Stimulated activated CD4-positive, alpha-beta T cell treated with anti-CD3 and anti-CD28 coated beads, Interleukin-1b, Interleukin-23, amount 100 ng/mL, for 24 hours (primary cell): ENCODE results near the gene TEX26.
"Not testable (repeated sequence)": the region's sequence is repeated elsewhere in the genome, so short reads cannot be mapped to it uniquely, and the experiment has no call there.

Source experiments
- DNase-seq, 4 experiments: peaks; one replicate each; pipeline ENCODE4 v3.0.0-alpha.2; 2020; ENCODE audit warnings: low read depth in 4 of 4, low spot score in 1 of 4

The TEX26 gene

DNA sequence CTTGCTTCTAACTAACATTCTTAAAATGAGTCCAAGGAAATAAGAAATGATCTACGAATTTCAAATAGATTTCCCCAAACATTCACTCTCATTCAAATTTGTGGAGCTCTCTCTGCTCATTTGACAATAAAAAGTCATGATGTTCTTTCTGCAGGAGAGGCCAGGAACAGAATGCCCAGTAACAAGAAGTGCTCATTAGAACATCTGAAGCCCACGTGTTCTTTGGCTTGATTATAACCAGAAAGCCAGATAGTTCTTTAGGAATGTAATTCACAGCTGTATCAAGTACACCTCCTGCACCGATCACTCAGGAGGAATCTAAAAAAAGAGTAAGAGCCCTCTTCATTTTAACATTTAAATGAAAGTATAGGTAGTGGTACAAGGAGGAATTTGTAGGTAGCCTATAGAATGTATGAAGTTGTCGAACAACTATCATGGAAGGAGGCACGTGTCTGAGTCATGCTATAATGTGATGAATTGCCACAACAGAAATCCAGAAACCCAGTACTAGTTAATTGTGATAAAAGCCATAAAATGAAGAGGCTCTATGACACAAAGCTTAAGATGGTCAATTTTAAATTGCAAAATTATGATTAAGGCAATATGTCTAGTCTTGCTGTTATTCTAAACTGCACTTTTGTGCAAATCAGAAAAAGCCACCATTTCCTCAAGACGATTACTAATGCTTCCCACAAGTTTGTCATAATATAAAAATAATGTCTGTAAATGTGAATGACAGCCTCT lies 13.6 kb upstream of the TEX26 start:
- DNase-seq, result no peak

DNA sequence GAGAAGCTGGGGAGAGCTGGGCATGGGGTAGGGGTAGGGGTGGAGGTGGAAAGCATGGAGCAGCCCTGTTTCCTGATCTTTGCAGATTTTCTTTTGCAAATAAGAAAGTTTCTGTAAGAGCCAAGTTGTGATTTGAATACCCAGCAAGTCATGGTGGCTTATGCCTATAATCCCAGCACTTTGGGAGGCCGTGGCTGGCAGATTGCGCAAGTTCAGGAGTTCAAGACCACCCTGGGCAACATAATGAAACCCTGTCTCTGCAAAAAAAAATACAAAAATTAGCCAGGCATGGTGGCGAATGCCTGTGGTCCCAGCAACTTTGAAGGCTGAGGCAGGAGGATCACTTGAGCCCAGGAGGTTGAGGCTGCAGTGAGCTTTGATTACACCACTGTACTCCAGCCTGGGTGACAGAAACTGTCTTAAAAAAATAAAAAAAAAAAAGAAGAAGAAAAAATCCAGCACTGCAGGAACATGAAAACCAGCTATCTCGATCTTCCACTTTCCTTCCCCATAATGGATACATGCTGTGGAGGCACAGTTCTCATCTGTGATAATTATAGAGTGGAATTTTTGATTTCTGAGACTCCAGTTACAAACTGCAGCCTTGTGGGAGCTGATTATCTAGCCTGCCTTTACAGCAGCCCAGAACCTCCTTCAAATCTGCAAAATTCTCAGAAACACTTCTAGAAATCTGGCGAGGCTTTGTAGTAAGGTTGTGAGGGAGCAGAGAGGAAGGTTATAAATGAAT lies 12.1 kb upstream of the TEX26 start:
- no peak for DNase-seq

DNA sequence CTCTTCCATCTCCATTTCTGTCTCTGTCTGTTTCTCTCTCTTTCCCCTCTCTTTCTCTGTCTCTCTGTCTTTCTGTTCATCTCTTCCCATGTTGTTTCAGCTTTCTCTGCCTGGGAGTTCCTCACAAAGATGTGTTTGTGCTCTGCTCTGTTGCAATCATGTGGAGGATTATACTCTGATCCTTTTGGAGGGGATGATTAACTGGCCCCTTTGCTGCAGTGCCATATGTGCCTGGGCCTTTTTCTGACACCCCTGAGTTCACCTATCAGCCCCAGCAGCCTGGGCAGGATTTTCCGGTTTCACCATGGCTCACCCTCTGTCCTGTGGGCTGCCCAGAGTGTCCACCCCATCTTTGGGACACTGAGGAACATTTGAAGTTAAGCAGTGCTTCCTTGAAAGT lies 9.0 kb upstream of the TEX26 start:
- DNase-seq, result no peak

DNA sequence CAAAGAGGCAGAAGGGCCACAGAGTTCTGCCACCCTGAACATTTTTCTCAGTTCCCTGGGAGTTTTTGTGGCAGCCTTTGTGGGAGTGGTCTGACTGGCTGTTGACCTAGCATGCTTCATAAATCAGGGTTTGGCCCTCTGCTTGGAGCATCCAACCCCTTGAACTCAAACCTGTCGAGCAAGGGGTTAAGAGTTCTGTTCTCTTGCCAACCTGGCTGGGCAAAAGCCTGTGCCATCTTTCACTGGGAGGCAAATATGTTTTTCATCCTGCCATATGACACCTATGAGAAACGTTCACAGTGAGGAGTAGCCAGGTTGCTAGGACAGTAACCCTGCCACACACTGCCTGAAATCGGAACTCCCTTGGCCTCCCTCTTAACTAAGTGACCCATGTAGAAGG lies 7.7 kb upstream of the TEX26 start:
- DNase-seq, result no peak

DNA sequence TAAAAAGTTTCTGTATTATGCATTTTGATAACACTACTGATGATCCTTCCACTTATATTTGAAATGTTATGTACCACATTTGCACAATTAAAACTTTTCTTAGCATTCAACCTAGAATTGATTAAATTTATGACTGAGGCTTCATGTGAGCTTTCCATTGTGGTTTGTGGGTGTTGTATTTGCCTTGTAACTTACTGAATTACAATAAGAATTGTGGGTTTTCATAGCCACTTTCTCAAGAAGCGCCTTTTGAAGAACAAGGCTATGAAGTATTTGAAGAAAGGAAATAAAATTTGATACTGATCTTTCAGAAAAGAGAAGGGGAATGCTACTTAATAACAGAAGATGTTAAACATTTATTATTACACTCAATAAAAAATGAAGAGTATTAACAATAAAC lies 7.0 kb upstream of the TEX26 start:
- DNase-seq, result no peak

DNA sequence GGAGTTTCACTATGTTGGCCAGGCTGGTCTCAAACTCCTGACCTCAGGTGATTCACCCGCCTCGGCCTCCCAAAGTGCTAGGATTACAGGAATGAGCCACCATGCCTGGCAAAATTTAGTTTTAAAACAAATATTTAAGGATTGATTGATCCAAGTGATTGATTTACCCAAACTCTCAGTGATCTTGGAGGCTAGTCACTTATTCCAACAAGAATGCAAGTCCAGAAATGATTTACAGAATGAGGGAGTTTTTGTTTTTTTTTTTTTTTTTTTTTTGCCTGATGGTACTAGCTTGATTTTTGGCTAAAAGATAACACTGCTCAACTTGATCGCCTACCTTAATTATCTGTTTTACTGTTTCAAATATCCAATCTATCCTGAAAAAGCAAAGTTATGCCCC lies 5.7 kb upstream of the TEX26 start:
- no peak for DNase-seq

DNA sequence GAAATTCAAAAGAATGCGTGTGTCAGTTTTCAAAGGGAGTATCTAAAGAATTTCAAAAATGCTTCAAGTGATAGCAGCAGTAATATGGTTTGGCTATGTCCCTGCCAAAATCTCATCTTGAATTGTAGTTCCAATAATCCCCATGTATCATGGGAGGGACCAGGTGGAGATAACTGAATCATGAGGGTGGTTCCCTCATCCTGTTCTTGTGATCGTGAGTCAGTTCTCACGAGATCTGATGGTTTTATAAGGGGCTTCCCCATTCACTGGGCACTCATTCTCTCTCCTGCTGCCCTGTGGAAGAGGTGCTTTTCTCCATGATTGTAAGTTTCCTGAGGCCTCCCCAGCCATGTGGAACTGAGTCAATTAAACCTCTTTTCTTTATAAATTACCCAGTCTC lies 5.3 kb upstream of the TEX26 start:
- not testable (repeated sequence) for DNase-seq

DNA sequence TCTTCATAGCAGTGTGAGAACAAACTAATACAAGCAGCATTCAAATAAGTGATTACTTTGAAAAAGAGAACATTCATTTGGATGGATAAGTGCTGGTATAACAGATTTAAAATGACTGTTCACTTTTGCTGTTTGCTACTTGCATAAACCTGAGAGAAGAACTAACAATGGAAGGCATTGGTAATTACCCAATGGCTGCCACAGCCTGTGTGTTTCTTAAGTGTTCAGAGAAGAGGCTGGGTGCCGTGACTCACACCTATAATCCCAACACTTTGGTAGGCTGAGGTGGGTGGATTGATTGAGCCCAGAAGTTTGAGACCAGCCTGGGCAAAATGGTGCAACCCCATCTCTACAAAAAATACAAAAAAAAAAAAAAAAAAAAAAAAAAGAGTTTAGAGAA lies 4.9 kb upstream of the TEX26 start:
- DNase-seq, result no peak

DNA sequence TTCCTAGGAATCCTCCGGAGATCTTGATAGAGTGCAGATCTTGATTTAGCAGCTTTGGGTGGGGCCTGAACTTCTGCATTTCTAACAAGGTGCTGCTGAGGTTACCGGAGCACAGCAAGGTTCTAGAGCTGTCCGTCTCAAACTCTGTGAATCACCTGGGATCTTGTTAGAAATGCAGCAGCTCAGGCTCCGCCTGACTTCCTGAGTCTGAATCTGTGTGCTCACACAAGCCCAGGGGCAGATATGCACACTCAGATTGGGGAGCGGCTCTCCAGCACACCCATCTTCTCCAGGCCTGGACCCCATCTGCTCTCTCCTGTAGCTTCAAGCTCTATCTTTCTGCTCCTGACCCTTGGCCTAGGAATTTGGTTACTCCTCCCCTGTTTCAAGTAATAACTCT lies 3.5 kb upstream of the TEX26 start:
- no peak for DNase-seq

DNA sequence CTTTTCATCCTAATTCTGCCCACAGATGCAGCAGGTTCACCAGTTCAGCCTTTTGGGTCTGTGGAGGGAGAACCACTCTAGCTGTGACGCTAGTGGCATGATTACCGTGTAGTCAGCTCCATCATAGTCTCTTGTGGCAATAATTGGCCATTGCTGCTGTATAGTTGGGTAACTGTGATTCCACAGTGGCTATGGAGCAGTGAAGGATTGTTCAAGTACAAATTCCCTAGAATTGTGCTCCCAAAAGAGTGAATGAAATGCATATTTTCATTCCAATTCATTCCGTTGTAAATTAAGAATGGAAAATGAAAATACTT lies 856 bp downstream of the TEX26 start:
- DNase-seq, result no peak

DNA sequence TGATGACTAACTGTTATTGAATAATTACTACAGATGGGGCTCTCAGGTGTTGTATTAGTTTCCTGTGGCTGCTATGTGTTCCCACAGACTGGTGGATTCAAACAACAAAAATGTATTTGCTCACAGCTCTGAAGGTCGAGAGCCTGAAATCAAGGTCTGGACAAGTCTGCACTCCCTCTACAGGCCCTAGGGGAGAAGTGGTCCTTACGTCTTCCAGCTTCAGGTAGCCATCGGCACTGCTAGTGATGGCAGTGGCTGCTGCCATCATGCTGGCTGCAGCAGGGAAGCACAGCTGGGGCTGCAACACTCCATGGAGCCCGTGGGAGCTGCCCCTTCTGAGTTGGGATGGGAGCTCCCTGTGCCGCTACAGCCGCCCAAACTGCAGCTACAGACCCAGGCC lies 1.9 kb downstream of the TEX26 start:
- no peak for DNase-seq

DNA sequence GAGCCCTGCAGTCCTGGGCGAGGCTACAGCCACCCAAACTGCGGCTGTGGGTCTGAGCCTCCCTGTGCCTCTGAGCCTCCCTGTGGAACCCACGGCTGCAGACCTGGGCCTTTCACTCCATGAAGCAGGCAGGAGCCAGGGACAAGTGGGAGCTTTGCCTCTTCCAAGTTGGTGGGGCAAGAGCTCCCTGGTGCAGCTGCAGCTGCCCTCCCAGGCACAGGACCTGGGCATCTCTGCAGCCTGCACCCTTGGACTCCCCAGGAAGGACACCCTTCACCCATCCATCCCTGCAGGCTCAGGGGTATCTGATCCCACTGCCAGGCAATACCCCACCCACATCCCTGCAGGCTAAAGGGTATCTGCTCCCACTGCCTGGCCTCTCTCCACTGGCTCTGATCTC lies 2.3 kb downstream of the TEX26 start:
- no peak for DNase-seq

DNA sequence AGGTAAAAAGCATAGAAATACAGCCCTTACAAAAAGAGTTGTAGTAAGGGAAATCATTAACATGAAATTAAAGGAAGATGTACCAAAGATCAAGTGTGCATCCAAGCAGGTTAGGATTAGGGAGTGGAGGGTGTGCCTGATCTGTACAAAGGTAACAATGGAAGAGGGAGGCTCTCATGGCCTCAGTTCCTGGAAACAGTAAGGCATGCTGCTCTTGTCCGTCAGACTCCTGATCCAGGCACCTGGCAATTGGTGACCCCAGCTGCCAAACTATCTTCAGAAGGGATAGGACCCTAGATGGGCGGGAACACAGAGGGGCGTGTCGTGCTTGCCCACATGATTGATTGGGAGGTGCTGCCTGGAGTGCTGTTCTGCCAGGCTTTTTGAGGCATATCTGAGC lies 4.5 kb downstream of the TEX26 start:
- DNase-seq, result no peak

DNA sequence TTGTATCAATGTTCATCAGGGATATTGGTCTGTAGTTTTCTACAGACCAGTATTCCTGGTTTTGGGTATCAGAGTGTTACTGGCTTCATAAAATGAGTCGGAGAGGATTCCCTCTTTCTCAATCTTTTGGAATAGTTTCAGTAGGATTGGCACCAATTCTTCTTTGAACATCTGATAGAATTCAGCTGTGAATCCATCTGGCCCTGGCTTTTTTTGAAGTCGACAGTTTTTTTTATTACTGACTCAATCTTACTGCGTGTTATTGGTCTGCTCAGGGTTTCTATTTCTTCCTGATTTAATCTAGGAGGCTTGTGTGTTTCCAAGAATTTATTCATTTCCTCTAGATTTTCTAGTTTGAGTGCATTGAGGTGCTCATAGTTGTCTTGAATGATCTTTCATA lies 11.4 kb downstream of the TEX26 start:
- DNase-seq, result no peak

DNA sequence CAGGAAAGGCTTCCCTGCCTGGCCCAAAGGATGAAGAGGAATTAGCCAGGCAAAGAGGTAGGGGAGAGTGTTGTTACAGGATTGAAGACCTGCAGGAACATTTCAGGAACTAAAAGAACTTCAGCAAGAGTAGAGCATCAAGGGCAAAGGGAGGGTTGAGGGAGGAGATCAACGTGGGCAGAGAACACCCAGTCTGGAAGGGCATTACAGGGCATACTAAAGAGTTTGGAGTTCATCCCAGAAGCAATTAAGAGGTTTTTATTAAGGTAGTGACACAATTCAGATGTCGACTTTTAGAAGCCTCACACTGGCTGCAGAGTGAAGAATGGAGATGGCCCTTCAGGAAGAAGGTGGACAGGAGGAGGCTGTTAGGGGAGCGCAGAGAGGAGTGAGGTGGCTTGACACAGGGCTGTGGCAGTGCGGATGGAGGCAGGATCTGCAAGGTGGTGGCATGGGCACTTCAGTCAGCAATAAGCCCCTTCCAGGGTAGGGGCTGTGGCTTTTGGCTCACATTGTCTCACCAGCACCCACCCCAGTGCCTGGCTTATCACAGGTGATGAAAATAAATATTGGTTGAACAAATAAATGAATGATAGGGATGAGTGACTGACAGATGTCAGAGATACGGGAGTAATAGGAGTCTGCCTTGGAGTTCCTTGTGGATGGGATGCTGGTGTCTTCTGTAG lies 24.9 kb downstream of the TEX26 start:
- no peak for DNase-seq

DNA sequence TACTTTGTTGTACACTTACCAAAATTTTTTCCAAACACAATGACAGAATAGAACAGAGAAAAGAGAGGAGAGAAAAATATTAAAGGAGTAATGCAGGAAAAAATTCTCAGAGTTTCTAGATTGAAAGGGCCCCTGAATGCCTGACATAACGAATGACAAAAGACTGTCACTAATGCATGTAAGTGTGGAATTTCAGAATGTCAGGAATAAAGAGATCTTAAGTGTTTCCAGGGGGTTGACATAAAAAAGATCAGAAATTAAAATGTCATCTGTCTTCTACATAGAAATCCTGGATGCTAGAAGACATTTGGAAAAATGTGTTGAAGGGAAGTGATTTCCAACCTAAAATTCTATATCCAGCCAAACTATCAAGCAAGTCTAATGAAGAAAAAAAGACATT lies 27.2 kb downstream of the TEX26 start:
- DNase-seq, result no peak

DNA sequence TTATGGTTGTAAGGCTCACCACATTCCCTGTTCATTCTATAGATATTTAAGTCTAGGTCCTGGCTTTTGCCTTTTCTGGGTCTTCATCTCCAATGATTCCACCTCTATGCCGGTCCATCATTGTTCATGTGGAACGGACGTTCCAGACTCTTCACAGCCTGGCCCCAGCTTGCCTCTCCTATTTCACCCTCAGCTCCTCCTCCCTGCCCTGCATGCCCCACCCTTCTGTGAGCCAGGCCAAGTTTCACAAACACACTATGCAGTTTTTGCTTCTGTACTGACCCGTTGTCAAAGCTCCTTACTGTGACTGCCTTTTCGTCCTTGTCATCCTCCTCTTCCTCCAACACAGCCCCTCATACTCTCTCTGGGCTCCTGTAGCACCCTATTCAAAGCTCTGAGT lies 31.3 kb downstream of the TEX26 start:
- no peak for DNase-seq

DNA sequence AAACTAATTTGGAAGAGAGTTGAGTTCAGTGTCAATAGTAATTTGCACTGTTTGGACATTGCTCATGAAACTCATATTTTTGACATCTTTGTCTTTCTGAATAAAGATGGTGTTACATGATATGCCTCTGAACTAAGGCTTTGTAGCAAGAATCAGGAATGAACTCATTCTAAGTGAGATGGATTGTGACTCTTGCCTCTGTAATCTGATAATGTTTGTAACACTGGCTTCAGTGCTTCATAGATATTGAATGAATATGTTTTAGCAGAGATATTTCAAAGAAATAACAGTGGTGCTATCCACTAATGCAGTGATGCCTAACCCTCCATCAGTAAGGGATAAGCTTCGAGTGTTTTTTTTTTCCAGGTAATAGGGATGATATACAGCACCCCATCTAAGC lies 32.9 kb downstream of the TEX26 start:
- DNase-seq, result no peak

DNA sequence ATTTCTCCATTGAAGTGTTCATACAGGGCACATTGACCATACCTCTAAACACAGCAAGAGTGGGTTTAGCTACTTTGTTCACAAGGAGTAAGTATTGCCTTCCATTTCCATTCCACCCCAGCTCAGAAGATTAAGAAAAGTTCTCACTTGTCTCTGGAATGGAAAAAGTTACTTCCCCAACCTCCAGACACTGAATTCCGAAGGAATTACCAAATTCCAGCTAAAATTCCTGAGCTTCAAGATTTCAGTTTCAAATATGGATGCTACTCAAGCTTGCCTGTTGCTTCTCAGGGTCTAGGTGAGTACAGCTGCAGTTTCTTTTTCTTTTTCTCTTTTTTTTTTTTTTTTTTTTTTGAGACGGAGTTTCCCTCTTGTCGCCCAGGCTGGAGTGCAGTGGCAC lies 33.6 kb downstream of the TEX26 start:
- DNase-seq, result no peak

DNA sequence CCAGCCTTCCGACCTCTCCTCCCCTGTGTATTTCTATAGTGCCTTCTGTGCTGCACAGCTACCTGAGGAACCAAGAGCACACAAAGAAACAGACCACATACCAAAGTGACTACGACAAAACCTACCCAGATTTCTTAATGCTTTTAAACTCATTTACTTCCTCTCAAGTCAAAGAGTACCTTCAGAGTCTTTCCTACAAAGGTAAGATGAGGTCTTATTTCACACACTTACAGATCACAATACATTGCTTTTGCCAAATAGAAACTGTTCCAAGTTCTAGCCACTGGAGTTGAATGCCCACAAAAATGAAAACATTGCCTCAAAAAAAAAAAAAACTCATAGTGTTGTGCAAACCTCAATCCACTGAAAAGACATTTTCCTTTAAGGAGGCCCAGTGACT lies 36.4 kb downstream of the TEX26 start:
- no peak for DNase-seq

DNA sequence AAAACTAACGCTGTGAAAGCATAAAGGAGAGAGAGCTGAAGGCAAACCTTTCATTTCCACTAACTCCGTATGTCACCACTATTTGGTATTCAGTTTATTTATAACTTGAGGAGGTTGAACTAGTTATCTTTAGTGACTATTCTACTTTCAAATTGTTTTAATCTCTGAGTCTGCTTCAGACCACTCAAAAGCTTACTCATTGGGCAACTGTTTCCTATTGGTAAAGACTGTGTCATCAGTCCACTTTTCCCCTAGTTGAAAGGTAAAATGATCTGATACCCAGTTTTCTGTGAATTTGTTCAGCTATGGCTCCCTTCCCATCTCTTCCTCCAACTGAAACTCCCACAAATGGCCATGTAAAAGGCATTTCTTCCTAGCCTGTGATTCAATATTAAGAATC lies 39.1 kb downstream of the TEX26 start:
- no peak for DNase-seq

DNA sequence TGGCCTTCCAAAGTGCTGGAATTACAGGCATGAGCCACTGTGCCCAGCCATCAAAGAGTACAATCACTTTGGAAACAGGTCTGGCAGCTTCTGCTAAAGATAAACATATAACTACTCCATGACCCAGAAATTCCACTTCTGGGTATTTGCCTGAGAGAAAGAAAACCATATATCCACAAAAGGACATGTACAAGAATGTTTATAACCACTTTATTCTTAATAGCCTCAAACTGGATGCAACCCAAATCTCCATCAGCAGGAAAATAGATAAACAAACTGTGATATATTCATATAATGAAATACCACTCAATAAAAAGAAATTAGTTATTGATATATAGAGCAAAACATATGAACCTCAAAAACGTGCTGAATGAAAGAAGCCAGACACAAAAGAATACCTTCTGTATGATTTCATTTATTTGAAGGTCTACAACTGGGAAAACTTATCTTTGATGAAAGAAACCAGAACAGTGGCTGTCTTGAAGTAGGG lies 40.5 kb downstream of the TEX26 start:
- DNase-seq, result no peak
